ENCODE measurements around the gene PTPRN2.
"Not testable (repeated sequence)": the region's sequence is repeated elsewhere in the genome, so short reads cannot be mapped to it uniquely, and the experiment has no call there.

The PTPRN2 gene

GRCh38 chr7:158042156-158042880 is 545.3 kb downstream of the PTPRN2 start:
- no peak for TF ChIP-seq CTCF (IDR thresholded peaks at IDR 0.05; ENCODE audit: insufficient read depth, missing control alignments)
- FAIRE-seq, result no peak
- no peak for DNase-seq (ENCODE audit: insufficient read length, low spot score)

GRCh38 chr7:158040199-158040598 is 547.4 kb downstream of the PTPRN2 start:
- DNase-seq (ENCODE audit: insufficient read length, low spot score) (no peak), FAIRE-seq (no peak)
- no peak for TF ChIP-seq CTCF (IDR thresholded peaks at IDR 0.05; ENCODE audit: insufficient read depth, missing control alignments)

GRCh38 chr7:158039270-158039669 is 548.4 kb downstream of the PTPRN2 start:
- DNase-seq (ENCODE audit: insufficient read length, low spot score), result no peak
- no peak for TF ChIP-seq CTCF (IDR thresholded peaks at IDR 0.05; ENCODE audit: insufficient read depth, missing control alignments)
- FAIRE-seq, result no peak

DNA sequence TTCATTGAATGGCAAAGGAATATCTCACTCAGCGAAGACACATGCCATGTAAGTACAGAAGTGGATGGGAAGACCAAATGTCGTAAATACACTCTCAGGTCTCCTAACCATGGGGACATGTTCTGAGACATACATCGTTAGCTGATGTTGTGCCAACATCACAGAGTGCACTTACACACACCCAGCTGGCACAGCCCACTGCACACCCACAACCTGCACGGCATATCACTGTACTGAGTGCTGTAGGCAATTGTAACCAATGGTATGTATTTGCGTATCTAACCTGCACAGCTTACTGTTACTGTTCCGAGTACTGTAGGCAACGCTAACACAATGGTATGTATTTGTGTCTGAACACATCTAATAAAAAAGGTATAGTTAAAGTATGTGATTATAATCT is 550.4 kb downstream of the PTPRN2 start:
- no peak for TF ChIP-seq CTCF (IDR thresholded peaks at IDR 0.05; ENCODE audit: insufficient read depth, missing control alignments)
- no peak for DNase-seq (ENCODE audit: insufficient read length, low spot score)
- no peak for FAIRE-seq

DNA sequence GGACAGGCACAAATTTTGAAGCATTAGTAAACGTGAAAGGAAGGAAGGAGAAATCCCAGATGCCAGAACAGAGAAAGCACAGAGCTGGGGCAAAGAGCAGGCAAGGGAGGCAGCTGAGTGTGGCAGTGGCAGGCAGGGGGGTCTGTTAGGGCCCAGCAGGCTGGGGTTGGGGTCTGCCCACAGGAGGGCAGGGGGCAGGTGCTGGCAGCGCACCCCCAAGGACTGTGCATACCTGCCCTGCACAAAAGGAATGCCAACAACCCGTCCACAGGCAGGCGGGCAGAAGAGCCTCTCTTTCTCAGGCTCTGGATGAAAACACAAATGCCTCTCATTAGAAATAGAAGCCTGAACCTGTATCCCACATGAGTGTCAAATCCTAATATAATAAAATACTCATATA is 552.3 kb downstream of the PTPRN2 start:
- FAIRE-seq (no peak), DNase-seq (ENCODE audit: insufficient read length, low spot score) (no peak)
- TF ChIP-seq CTCF (IDR thresholded peaks at IDR 0.05; ENCODE audit: insufficient read depth, missing control alignments), result no peak

DNA sequence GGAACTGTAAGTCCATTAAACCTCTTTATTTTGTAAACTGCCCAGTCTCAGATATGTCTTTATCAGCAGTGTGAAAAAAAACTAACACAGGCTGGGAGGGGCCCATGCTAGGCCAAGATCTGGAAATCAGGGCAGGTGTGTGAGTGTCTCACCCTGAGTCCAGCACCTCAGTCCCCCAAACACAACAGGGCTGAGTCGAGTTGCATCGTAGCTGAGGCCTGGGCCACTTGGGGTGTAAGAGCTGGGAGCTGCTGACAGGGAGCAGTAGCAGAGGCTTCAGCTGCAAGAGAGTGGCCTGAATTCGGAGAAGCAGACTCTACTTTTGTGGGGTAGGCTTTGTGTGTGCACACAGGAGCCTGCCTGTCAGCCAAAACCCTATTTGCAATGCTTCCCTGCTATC is 553.1 kb downstream of the PTPRN2 start:
- DNase-seq (ENCODE audit: insufficient read length, low spot score) (no peak), FAIRE-seq (no peak)
- TF ChIP-seq CTCF (IDR thresholded peaks at IDR 0.05; ENCODE audit: insufficient read depth, missing control alignments), result no peak

DNA sequence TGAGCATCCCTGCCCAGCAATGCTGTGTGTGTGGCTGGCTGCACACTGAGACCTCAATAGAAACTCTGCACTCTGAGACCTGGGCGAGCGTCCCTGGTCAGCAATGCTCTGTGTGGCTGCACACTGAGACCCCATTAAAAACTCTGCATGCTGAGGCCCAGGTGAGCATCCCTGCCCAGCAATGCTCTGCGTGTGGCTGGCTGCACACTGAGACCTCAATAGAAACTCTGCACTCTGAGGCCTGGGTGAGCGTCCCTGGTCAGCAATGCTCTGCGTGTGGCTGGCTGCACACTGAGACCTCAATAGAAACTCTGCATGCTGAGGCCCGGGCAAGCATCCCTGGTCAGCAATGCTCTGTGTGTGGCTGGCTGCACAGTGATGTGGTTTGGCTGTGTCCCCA is 553.7 kb downstream of the PTPRN2 start:
- not testable (repeated sequence) for DNase-seq (ENCODE audit: insufficient read length, low spot score); FAIRE-seq

DNA sequence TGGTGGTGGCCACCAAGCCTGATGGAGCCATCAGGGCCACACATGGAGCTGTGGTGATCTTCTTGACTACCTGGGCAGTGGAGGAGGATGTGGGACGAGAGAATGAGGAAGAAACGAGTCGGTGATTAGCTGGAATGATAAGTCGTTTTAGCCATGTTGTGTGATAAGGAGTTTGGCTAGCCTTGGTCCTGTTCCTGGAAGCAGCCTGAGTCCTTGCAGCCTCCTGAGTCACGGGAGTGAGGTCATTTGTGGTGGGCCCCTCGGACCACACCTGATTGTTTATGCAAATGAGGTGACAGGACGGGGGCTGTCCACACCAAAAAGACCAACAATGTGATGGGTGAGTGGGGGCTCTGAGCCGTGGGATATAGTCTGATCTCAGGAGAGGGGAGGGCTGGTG is 554.4 kb downstream of the PTPRN2 start:
- FAIRE-seq (no peak), DNase-seq (ENCODE audit: insufficient read length, low spot score) (no peak)
- no peak for TF ChIP-seq CTCF (IDR thresholded peaks at IDR 0.05; ENCODE audit: insufficient read depth, missing control alignments)
